Panc1 (cell line): ENCODE results near the gene PLCH2. TPM values are rescaled to one million over a fixed set of nuclear protein-coding genes. Genes with fewer than 3 reads are reported as not detected.
A peak's percentile ranks its signal among the peaks of the same experiment; 100 is the strongest.

Experiments
- ATAC-seq: fragments of 200-7000 bp; cut with Tn5 transposase; 2 replicates; pipeline ENCODE4 v1.9.1; 2020; ENCODE audit warnings: mild to moderate bottlenecking, moderate library complexity
- BruUV-seq: library from RNA; stranded (reverse); fragments of 400-500 nt; replicated peaks from 2 replicates; lab custom pipeline; 2021; lab: Mats Ljungman, UMichigan
- CTCF ChIA-PET: fragments of 300-600 bp; sonication (Branson Sonifier 250); formaldehyde crosslinking; loops from one replicate; lab custom pipeline; 2022; ENCODE audit warnings: antibody characterized with exemption; lab: Charles Lee
- POLR2A ChIA-PET: fragments of 300-600 bp; sonication (Branson Sonifier 250); formaldehyde crosslinking; loops from one replicate; lab custom pipeline; 2022; ENCODE audit warnings: antibody characterized with exemption; lab: Charles Lee
- DNase-seq: peaks from one replicate; pipeline ENCODE4 v3.0.0-alpha.2; 2010; ENCODE audit warnings: low read depth, low spot score
- H3K27ac ChIP-seq: 2 replicates; pipeline ENCODE4 v1.5.1; 2011; ENCODE audit warnings: mild to moderate bottlenecking, low read length, inconsistent platforms
- H3K27me3 ChIP-seq: fragments of 200-500 bp; sonication (Bioruptor generic); 2 replicates; pipeline ENCODE4 v1.6.0; 2014; ENCODE audit warnings: low read length, inconsistent platforms; ENCODE audit not compliant: control insufficient read depth, insufficient read depth
- H3K36me3 ChIP-seq: fragments of 200-500 bp; sonication (Bioruptor generic); 2 replicates; pipeline ENCODE4 v1.5.1; 2014; ENCODE audit warnings: inconsistent platforms, mild to moderate bottlenecking, low read length, moderate library complexity; ENCODE audit not compliant: control insufficient read depth, insufficient read depth
- H3K4me1 ChIP-seq: 2 replicates; pipeline ENCODE4 v1.5.1; 2011; ENCODE audit warnings: inconsistent platforms, mild to moderate bottlenecking, low read length, moderate library complexity; ENCODE audit not compliant: control insufficient read depth, insufficient read depth
- H3K4me3 ChIP-seq, 2 experiments: 2 replicates each; pipeline ENCODE4 v1.5.1; 2011 to 2012; ENCODE audit warnings: low read depth in 2 of 2, low read length in 2 of 2, mild to moderate bottlenecking in 2 of 2, inconsistent platforms in 1 of 2, moderate library complexity in 1 of 2
- H3K9me3 ChIP-seq: fragments of 200-500 bp; sonication (Bioruptor generic); 2 replicates; pipeline ENCODE4 v1.5.1; 2014; ENCODE audit warnings: low read depth, mild to moderate bottlenecking, inconsistent platforms, low read length, moderate library complexity; ENCODE audit not compliant: control insufficient read depth, insufficient read depth
- POLR2AphosphoS5 ChIP-seq: IDR thresholded peaks from 2 replicates; pipeline ENCODE4 v1.6.1; 2012; ENCODE audit warnings: mild to moderate bottlenecking, low read depth, low read length, moderate library complexity
- SIN3A ChIP-seq: IDR thresholded peaks from 2 replicates; pipeline ENCODE4 v1.6.1; 2012; ENCODE audit warnings: low read depth, mild to moderate bottlenecking, low read length, moderate library complexity, borderline replicate concordance; ENCODE audit not compliant: insufficient read depth
- TCF7L2 ChIP-seq: IDR thresholded peaks from 2 replicates; pipeline ENCODE4 v1.6.1; 2011; ENCODE audit warnings: mild to moderate bottlenecking, low read depth, low read length, inconsistent platforms
- in situ Hi-C: cut with HindIII; loops from 2 replicates; pipeline ENCODE4 v1.10.0; 2016; ENCODE audit warnings: low sequenced_read_pairs, low pct_unique_long_range_greater_than_20kb
- intact Hi-C: fragments of 100-400 bp; cut with micrococcal nuclease; formaldehyde crosslinking; loops from one replicate; pipeline ENCODE4 v1.10.0; 2022; ENCODE audit not compliant: unreplicated experiment
- total RNA-seq: library from RNA; stranded (reverse); gene quantifications from one replicate; pipeline ENCODE4 v1.2.1, GENCODE V29; 2021; ENCODE audit not compliant: unreplicated experiment
- TF ChIP-seq, protein P1 (sequence below), 2 experiments: IDR thresholded peaks; 2 replicates each; pipeline ENCODE4 v1.6.1; 2011 to 2012; ENCODE audit warnings: low read depth in 2 of 2, control low read depth in 1 of 2, low read length in 1 of 2, mild to moderate bottlenecking in 1 of 2, moderate library complexity in 1 of 2; ENCODE audit not compliant: insufficient read depth in 1 of 2
- TF ChIP-seq, protein P2 (sequence below): fragments of 450-650 bp; IDR thresholded peaks from 2 replicates; pipeline ENCODE4 v1.5.1; 2017; ENCODE audit warnings: mild to moderate bottlenecking

The PLCH2 gene
- total RNA-seq, 1 experiment from 2014 or later = 41.2 TPM

DNA sequence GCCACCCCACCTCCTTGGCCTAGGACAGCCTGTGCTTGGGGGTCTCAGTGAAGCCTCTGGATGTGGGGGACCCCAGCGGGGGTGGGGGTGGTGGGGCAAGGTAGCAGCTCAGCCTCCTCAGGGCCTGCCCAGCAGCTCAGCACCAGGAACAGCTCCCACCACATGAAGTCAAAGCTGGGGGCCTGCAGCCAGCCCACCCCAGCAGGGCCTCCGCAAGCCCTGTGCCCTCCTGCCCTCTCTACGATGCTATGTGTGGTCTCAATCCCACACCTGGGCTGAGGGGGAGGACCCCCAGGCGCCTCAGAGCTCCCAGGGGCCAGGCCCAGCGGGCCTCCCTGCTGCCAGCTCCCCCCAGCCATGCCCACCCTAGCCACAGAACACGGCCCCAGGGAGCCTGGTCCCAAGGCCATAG lies 31.7 kb downstream of the PLCH2 start:
- Histone ChIP-seq H3K27me3 (no peaks in the 10 kb centered on the region), H3K9me3 (no peaks in the 10 kb centered on the region), H3K4me1 (peaks cover 25% of the 10 kb centered on the region), H3K4me3 (no peak overlapping the region), H3K27ac (no peak overlapping the region), H3K36me3 (no peaks in the 10 kb centered on the region; the same call in none of the 2 replicates)
- ChIA-PET POLR2A (interaction anchor here (0.7 kb wide), 1 partner anchor 29 kb away, joined by 3 read pairs; no protein-coding TSS in a partner anchor), CTCF (interaction anchor here (0.6 kb wide), 1 partner anchor 14 kb away, joined by 3 read pairs; no protein-coding TSS in a partner anchor)
- intact Hi-C loops = no loop called here
- TF ChIP-seq, protein P1, sequence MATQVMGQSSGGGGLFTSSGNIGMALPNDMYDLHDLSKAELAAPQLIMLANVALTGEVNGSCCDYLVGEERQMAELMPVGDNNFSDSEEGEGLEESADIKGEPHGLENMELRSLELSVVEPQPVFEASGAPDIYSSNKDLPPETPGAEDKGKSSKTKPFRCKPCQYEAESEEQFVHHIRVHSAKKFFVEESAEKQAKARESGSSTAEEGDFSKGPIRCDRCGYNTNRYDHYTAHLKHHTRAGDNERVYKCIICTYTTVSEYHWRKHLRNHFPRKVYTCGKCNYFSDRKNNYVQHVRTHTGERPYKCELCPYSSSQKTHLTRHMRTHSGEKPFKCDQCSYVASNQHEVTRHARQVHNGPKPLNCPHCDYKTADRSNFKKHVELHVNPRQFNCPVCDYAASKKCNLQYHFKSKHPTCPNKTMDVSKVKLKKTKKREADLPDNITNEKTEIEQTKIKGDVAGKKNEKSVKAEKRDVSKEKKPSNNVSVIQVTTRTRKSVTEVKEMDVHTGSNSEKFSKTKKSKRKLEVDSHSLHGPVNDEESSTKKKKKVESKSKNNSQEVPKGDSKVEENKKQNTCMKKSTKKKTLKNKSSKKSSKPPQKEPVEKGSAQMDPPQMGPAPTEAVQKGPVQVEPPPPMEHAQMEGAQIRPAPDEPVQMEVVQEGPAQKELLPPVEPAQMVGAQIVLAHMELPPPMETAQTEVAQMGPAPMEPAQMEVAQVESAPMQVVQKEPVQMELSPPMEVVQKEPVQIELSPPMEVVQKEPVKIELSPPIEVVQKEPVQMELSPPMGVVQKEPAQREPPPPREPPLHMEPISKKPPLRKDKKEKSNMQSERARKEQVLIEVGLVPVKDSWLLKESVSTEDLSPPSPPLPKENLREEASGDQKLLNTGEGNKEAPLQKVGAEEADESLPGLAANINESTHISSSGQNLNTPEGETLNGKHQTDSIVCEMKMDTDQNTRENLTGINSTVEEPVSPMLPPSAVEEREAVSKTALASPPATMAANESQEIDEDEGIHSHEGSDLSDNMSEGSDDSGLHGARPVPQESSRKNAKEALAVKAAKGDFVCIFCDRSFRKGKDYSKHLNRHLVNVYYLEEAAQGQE (IDR thresholded peaks at IDR 0.05; ENCODE audit: insufficient read depth in 1 of 2, low read depth in 2 of 2, low read length in 1 of 2) = peak; percentile 75 to 84
- TF ChIP-seq, protein P2, sequence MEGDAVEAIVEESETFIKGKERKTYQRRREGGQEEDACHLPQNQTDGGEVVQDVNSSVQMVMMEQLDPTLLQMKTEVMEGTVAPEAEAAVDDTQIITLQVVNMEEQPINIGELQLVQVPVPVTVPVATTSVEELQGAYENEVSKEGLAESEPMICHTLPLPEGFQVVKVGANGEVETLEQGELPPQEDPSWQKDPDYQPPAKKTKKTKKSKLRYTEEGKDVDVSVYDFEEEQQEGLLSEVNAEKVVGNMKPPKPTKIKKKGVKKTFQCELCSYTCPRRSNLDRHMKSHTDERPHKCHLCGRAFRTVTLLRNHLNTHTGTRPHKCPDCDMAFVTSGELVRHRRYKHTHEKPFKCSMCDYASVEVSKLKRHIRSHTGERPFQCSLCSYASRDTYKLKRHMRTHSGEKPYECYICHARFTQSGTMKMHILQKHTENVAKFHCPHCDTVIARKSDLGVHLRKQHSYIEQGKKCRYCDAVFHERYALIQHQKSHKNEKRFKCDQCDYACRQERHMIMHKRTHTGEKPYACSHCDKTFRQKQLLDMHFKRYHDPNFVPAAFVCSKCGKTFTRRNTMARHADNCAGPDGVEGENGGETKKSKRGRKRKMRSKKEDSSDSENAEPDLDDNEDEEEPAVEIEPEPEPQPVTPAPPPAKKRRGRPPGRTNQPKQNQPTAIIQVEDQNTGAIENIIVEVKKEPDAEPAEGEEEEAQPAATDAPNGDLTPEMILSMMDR = no peak
- TF ChIP-seq TCF7L2 (no peak), SIN3A (no peak), POLR2AphosphoS5 (peak; percentile 37; the same call in 1 of the 2 replicates)
- ATAC-seq = no peak
- in situ Hi-C loops = no loop called here
- no TSS peak for BruUV-seq
- DNase-seq = no peak

DNA sequence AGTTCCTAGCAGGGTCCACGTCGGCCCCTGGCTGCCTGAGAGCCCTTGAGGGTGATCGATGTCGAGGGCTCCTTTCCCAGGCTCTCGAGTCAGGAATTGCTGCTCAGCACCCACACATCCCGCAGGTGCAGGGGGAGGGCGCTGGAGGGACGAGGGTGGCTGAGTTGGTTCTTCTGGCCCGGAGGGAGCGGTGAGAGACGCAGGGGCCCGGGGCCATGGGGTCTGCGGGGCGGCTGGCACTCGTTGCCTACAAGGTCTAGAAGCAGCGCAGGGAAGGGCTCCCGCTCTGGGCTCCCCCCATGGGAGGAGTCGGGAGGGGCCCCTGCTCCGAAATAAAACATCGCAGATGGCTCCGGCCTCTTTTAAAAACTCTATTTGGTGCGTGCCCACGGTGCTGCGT lies 32.1 kb downstream of the PLCH2 start:
- ATAC-seq (no peak), DNase-seq (no peak)
- Histone ChIP-seq H3K4me1 (peaks cover 25% of the 10 kb centered on the region), H3K36me3 (no peaks in the 10 kb centered on the region; the same call in none of the 2 replicates), H3K27me3 (no peaks in the 10 kb centered on the region), H3K9me3 (no peaks in the 10 kb centered on the region), H3K27ac (no peak overlapping the region), H3K4me3 (no peak overlapping the region)
- BruUV-seq = no TSS peak
- ChIA-PET CTCF (interaction anchor here (0.6 kb wide), 1 partner anchor 15 kb away, joined by 3 read pairs; no protein-coding TSS in a partner anchor), POLR2A (no interaction called here)
- in situ Hi-C loops = no loop called here
- TF ChIP-seq TCF7L2 = no peak
- intact Hi-C loops = no loop called here

DNA sequence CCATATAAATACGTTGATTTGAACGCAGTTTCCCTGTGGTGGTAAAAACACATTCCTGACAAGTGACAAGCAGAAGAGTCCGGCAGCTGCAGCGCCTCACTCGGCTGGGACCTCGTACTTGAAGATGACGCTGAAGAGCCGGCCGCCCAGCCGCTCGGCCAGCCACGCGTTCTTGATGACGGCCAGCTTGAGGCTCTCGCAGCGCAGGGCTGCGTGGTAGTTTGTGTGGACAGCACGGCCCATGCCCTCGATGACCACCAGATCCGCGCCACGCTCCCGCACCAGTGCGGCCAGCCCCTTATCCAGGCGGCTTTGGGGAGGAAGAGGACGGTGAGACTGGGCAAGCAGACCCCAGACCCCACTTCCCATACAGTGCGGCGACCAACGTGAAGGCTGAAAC lies 32.7 kb downstream of the PLCH2 start:
- peaks cover 25% of the 10 kb centered on the region for H3K4me1 ChIP-seq
- no peak overlapping the region for H3K4me3 ChIP-seq
- TF ChIP-seq POLR2AphosphoS5 = no peak
- TF ChIP-seq, protein P1 (IDR thresholded peaks at IDR 0.05; ENCODE audit: insufficient read depth in 1 of 2, low read depth in 2 of 2, low read length in 1 of 2) = 0 out of 4 replicates have a peak, but pooled peaks of 1 of the 2 experiments have one; percentile 12
- ChIA-PET POLR2A (no interaction called here), CTCF (interaction anchor here (0.6 kb wide), 1 partner anchor 41 kb away, joined by 3 read pairs; no protein-coding TSS in a partner anchor)
- in situ Hi-C loops = no loop called here
- no TSS peak for BruUV-seq
- no peak overlapping the region for H3K27ac ChIP-seq
- DNase-seq (no peak), ATAC-seq (no peak)
- H3K9me3 ChIP-seq = no peaks in the 10 kb centered on the region
- H3K36me3 ChIP-seq = no peaks in the 10 kb centered on the region; the same call in none of the 2 replicates
- no peaks in the 10 kb centered on the region for H3K27me3 ChIP-seq
- intact Hi-C loops = no loop called here
